22Rv1 (cell line): ENCODE data around the gene TBC1D22B.

Experiments used
- H3K27ac ChIP-seq: fragments of 450-650 bp; 2 replicates; pipeline ENCODE4 v1.5.1; 2017
- ZFX ChIP-seq: fragments of 450-650 bp; IDR thresholded peaks from 2 replicates; pipeline ENCODE4 v1.6.1; 2017; ENCODE audit warnings: antibody characterized with exemption, borderline replicate concordance
- TF ChIP-seq, protein P1 (sequence below): fragments of 450-650 bp; IDR thresholded peaks from 2 replicates; pipeline ENCODE4 v1.5.1; 2017; ENCODE audit warnings: mild to moderate bottlenecking

TBC1D22B gene

DNA sequence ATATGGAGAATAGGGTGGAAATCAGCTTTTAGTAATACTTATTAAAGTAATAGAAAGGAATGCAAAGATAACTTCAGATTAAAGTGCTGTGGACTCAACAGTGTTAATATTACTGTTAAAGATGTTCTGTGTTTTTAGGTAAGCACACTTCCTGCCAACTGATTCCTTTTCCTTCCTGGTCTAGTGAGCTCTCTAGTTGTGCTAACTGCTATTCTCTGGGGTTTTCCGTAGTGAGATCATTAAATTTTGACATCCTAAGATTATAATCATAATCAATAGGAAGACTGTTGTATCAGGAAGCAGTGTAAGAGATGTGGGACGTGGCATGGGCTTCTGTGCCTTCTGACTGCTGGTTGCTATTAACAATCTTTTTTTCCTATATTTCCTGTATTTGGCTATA, 1.6 kb downstream of the TBC1D22B start:
- no peak overlapping the region for H3K27ac ChIP-seq
- TF ChIP-seq, protein P1, sequence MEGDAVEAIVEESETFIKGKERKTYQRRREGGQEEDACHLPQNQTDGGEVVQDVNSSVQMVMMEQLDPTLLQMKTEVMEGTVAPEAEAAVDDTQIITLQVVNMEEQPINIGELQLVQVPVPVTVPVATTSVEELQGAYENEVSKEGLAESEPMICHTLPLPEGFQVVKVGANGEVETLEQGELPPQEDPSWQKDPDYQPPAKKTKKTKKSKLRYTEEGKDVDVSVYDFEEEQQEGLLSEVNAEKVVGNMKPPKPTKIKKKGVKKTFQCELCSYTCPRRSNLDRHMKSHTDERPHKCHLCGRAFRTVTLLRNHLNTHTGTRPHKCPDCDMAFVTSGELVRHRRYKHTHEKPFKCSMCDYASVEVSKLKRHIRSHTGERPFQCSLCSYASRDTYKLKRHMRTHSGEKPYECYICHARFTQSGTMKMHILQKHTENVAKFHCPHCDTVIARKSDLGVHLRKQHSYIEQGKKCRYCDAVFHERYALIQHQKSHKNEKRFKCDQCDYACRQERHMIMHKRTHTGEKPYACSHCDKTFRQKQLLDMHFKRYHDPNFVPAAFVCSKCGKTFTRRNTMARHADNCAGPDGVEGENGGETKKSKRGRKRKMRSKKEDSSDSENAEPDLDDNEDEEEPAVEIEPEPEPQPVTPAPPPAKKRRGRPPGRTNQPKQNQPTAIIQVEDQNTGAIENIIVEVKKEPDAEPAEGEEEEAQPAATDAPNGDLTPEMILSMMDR: no peak
- TF ChIP-seq ZFX: no peak

DNA sequence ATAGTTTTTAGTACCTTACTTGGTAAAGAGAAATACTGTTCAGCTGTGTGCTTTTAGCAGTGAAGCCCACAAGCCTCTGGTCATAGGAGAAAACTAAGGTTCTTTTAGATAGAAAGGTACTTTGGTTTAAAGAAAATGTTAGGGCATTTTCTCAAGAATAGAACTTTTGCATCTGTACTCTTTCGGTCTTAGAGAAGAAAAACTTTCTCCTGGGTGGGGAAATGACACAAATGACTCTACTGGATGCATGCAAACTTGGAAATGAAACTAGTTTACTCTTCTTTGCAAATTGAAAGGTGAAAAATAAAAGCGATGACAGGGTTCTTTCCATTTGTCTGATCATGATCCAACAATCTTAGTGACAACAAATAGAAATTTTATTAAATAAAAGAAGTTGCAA, 2.5 kb downstream of the TBC1D22B start:
- no peak overlapping the region for H3K27ac ChIP-seq
- TF ChIP-seq, protein P1: no peak
- no peak for TF ChIP-seq ZFX

DNA sequence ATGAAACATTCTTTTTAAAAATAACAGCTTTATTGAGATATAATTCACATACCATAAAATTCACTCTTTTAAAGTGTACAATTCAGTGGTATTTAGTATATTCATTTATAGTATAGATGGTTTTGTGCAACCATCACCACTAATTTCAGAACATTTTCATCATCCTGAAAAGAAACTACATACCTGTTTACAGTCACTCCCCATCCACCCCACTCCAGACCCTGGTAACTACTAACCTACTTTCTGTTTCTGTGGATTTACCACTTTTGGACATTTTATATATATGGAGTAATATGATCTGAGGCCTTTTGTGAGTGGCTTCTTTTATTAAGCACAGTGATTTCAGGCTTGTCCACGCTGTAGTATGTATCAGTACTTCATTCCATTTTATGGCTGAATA, 2.9 kb downstream of the TBC1D22B start:
- TF ChIP-seq, protein P1: no peak
- no peak for TF ChIP-seq ZFX

DNA sequence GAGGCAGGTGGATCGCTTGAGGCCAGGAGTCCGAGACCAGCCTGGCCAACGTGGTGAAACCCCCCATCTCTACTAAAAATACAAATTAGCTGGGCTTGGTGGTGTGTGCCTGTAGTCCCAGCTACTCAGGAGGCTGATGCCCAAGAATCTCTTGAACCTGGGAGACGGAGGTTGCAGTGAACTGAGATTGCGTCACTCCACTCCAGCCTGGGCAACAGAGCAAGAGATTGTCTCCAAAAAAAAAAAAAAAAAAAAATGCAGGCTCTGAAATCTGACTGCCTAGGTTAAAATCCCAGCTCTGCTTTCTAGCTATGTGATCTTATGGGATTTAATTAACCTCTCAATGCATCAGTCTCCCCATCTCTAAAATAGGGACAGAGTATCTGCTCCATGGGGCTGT, 3.6 kb downstream of the TBC1D22B start:
- no peak overlapping the region for H3K27ac ChIP-seq
- TF ChIP-seq ZFX: no peak
- TF ChIP-seq, protein P1: no peak

More for the DNA sequence above, 2.9 kb downstream of the TBC1D22B start:
- H3K27ac ChIP-seq: no peak overlapping the region

DNA sequence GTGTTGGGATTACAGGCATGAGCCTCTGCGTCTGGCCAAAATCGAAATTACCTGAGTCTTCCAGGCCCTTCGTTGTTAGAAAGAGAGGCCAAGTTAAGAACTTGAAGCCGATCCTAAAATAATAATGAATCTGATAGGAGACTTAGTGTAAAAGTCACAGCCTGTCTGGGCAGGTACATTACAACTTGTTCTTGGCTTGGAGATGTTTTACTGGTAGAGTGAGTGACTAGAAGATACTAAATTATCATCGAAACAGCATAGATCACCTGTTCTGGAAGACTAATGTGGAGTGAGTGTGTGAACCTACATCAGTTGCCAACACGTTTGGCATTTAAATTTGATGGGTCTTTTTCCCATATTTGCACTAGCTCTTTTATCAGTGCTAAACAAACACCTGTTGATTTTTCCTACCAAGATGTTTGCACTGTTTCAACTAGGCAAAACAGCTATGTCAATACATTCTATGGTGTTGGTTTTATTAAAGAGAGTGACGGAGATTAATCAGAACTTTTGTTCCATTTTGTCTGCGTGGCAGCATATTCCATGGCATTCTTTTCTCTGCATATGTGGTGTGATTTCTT, 5.0 kb downstream of the TBC1D22B start:
- peak overlapping the region; percentile 12; the same call in 1 of the 2 replicates for H3K27ac ChIP-seq
- no peak for TF ChIP-seq ZFX
- TF ChIP-seq, protein P1: no peak

DNA sequence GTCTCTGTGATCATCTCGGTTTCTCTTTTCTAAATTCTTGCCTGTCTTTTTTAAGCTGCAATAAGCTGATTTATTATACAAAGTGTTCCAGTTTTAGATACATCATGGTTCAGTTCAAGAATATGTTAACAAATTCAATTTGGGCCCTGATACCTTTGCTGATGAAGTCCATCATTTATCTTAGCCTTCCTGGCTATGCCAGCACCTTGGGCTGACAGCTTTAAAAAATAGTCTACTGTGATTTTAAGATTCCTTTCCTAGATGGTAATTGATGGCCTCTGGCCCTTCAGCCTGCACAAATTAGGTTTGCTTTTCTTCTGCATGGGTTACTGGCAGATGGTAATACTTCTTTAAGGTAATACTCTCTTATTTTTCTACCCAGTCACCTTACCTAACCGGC, 7.4 kb downstream of the TBC1D22B start:
- TF ChIP-seq ZFX: no peak
- TF ChIP-seq, protein P1: no peak
- no peak overlapping the region for H3K27ac ChIP-seq

DNA sequence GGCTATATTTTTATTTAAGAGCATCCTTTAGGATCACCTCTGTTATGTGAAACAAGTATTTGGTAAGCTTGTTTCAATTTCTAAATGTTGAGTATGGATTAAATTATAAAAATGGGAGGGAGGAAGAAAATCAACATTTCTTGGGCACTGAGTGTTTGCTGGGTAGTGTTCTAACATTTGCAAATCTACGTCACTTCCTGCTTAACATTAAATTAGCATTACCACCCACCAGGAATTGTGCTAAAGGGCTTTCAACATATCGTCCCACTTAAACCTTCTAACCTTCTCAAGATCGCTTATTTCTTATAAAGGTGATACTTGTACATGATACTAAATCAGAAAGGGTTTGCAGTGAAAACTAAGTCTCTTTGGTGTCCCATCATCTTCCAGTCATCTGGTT, 8.3 kb downstream of the TBC1D22B start:
- TF ChIP-seq ZFX: no peak
- TF ChIP-seq, protein P1: no peak
- no peak overlapping the region for H3K27ac ChIP-seq
